HEK293 (cell line): Measurements from ENCODE around the gene CDC40.
A peak's percentile ranks its signal among the peaks of the same experiment; 100 is the strongest.

ENCODE experiments used
- CTCF ChIA-PET: fragments of 350-600 bp; formaldehyde crosslinking; extraction: SDS; loops from one replicate; lab custom pipeline; 2021; ENCODE audit warnings: antibody characterized with exemption; lab: Yijun Ruan, JAX
- POLR2A ChIA-PET: fragments of 300-600 bp; formaldehyde crosslinking; extraction: SDS; loops from one replicate; lab custom pipeline; 2020; ENCODE audit warnings: antibody characterized with exemption, inconsistent platforms; lab: Yijun Ruan, JAX
- H3K27ac ChIP-seq: fragments of 200-500 bp; sonication (Bioruptor generic); 2 replicates; pipeline ENCODE4 v1.5.1; 2014; ENCODE audit warnings: low read depth, low read length, control low read depth, inconsistent platforms; ENCODE audit errors: extremely low read depth
- H3K36me3 ChIP-seq, 2 experiments: fragments of 200-500 bp in 1 of 2; sonication (Bioruptor generic) in 1 of 2; 1 replicate in 1 of 2; 2 replicates in 1 of 2; pipeline ENCODE4 v1.5.1; 2014 to 2017; ENCODE audit warnings: inconsistent platforms in 2 of 2, low read length in 2 of 2; ENCODE audit not compliant: control insufficient read depth in 2 of 2, insufficient read depth in 1 of 2
- H3K4me1 ChIP-seq: fragments of 200-500 bp; sonication (Bioruptor generic); 2 replicates; pipeline ENCODE4 v1.5.1; 2014; ENCODE audit warnings: mild to moderate bottlenecking, low read length, inconsistent platforms; ENCODE audit not compliant: control insufficient read depth, insufficient read depth
- H3K4me3 ChIP-seq: 2 replicates; pipeline ENCODE4 v1.5.1; 2011; ENCODE audit warnings: low read depth, mild to moderate bottlenecking, control low read depth, low read length, moderate library complexity
- H3K9me3 ChIP-seq: fragments of 200-500 bp; sonication (Bioruptor generic); 2 replicates; pipeline ENCODE4 v1.5.1; 2014; ENCODE audit warnings: low read depth, low read length, inconsistent platforms; ENCODE audit not compliant: control insufficient read depth, insufficient read depth
- AEBP2 ChIP-seq: fragments of 450-650 bp; formaldehyde crosslinking; IDR thresholded peaks from 2 replicates; pipeline ENCODE4 v1.5.1; 2016; ENCODE audit warnings: missing biosample characterization, missing genetic modification characterization, borderline replicate concordance
- ATF2 ChIP-seq: fragments of 450-650 bp; formaldehyde crosslinking; IDR thresholded peaks from 2 replicates; pipeline ENCODE4 v1.5.1; 2016; ENCODE audit warnings: missing biosample characterization, missing genetic modification characterization, low read depth
- KLF17 ChIP-seq: fragments of 450-650 bp; formaldehyde crosslinking; IDR thresholded peaks from 2 replicates; pipeline ENCODE4 v1.5.1; 2016; ENCODE audit warnings: missing biosample characterization, missing genetic modification characterization
- MZF1 ChIP-seq: fragments of 450-650 bp; formaldehyde crosslinking; IDR thresholded peaks from 2 replicates; pipeline ENCODE4 v1.5.1; 2017; ENCODE audit warnings: missing biosample characterization, missing genetic modification characterization, borderline replicate concordance
- PRDM1 ChIP-seq: fragments of 450-650 bp; formaldehyde crosslinking; IDR thresholded peaks from 2 replicates; pipeline ENCODE4; 2016; ENCODE audit warnings: missing biosample characterization, missing genetic modification characterization
- WT1 ChIP-seq: fragments of 450-650 bp; formaldehyde crosslinking; IDR thresholded peaks from 2 replicates; pipeline ENCODE4 v1.5.1; 2016; ENCODE audit warnings: missing biosample characterization, missing genetic modification characterization
- ZBTB44 ChIP-seq: fragments of 450-650 bp; IDR thresholded peaks from 2 replicates; pipeline ENCODE4 v1.5.1; 2018; ENCODE audit warnings: missing biosample characterization, mild to moderate bottlenecking, missing genetic modification characterization
- ZIC2 ChIP-seq: fragments of 450-650 bp; formaldehyde crosslinking; IDR thresholded peaks from 2 replicates; pipeline ENCODE4 v1.5.1; 2016; ENCODE audit warnings: missing biosample characterization, missing genetic modification characterization
- ZNF138 ChIP-seq: fragments of 450-650 bp; formaldehyde crosslinking; IDR thresholded peaks from 2 replicates; pipeline ENCODE4 v1.5.1; 2016; ENCODE audit warnings: missing biosample characterization, missing genetic modification characterization, borderline replicate concordance
- ZNF146 ChIP-seq: fragments of 450-650 bp; formaldehyde crosslinking; IDR thresholded peaks from 2 replicates; pipeline ENCODE4 v1.5.1; 2016; ENCODE audit warnings: missing biosample characterization, missing genetic modification characterization
- ZNF16 ChIP-seq: fragments of 450-650 bp; formaldehyde crosslinking; IDR thresholded peaks from 2 replicates; pipeline ENCODE4 v1.5.1; 2016; ENCODE audit warnings: low read depth, missing biosample characterization, missing genetic modification characterization
- ZNF169 ChIP-seq: fragments of 450-650 bp; formaldehyde crosslinking; IDR thresholded peaks from 2 replicates; pipeline ENCODE4 v1.5.1; 2016; ENCODE audit warnings: missing biosample characterization, missing genetic modification characterization
- ZNF184 ChIP-seq: fragments of 450-650 bp; IDR thresholded peaks from 2 replicates; pipeline ENCODE4 v1.5.1; 2018; ENCODE audit warnings: missing biosample characterization, mild to moderate bottlenecking, missing genetic modification characterization
- ZNF266 ChIP-seq: fragments of 450-650 bp; formaldehyde crosslinking; IDR thresholded peaks from 2 replicates; pipeline ENCODE4 v1.5.1; 2016; ENCODE audit warnings: missing biosample characterization, missing genetic modification characterization, low read depth
- ZNF391 ChIP-seq: fragments of 450-650 bp; formaldehyde crosslinking; IDR thresholded peaks from 2 replicates; pipeline ENCODE4 v1.5.1; 2016; ENCODE audit warnings: low read depth, missing biosample characterization, missing genetic modification characterization, borderline replicate concordance
- ZNF518A ChIP-seq: fragments of 450-650 bp; formaldehyde crosslinking; conservative IDR thresholded peaks from 2 replicates; pipeline ENCODE4 v1.5.1; 2016; ENCODE audit warnings: low read depth, missing biosample characterization, missing genetic modification characterization
- ZNF530 ChIP-seq: fragments of 450-650 bp; formaldehyde crosslinking; IDR thresholded peaks from 2 replicates; pipeline ENCODE4 v1.5.1; 2016; ENCODE audit warnings: low read depth, missing biosample characterization, missing genetic modification characterization
- ZNF555 ChIP-seq: fragments of 450-650 bp; formaldehyde crosslinking; conservative IDR thresholded peaks from 2 replicates; pipeline ENCODE4 v1.5.1; 2017; ENCODE audit warnings: missing biosample characterization, mild to moderate bottlenecking, missing genetic modification characterization, inconsistent platforms
- ZNF621 ChIP-seq: fragments of 450-650 bp; formaldehyde crosslinking; IDR thresholded peaks from 2 replicates; pipeline ENCODE4 v1.5.1; 2017; ENCODE audit warnings: missing biosample characterization, missing genetic modification characterization
- ZNF645 ChIP-seq: fragments of 450-650 bp; formaldehyde crosslinking; IDR thresholded peaks from 2 replicates; pipeline ENCODE4; 2016; ENCODE audit warnings: missing biosample characterization, missing genetic modification characterization
- ZSCAN23 ChIP-seq: fragments of 450-650 bp; formaldehyde crosslinking; IDR thresholded peaks from 2 replicates; pipeline ENCODE4 v1.5.1; 2016; ENCODE audit warnings: missing biosample characterization, missing genetic modification characterization
- ZSCAN5A ChIP-seq: fragments of 450-650 bp; formaldehyde crosslinking; IDR thresholded peaks from 2 replicates; pipeline ENCODE4 v1.5.1; 2016; ENCODE audit warnings: missing biosample characterization, missing genetic modification characterization
- ZXDB ChIP-seq: fragments of 450-650 bp; formaldehyde crosslinking; IDR thresholded peaks from 2 replicates; pipeline ENCODE4 v1.5.1; 2016; ENCODE audit warnings: missing biosample characterization, missing genetic modification characterization

CDC40 gene

GRCh38 chr6:110180228-110181008 lies at the start of gene CDC40:
TSS of gene CDC40 (plus strand) at chr6:110180427. CDS start at chr6:110180445, 18 bp downstream.
- H3K36me3 ChIP-seq = peaks cover 0 to 15% of the 10 kb centered on the region in 2 experiments; a peak in 1 of 3 replicates
- no peaks in the 10 kb centered on the region for H3K9me3 ChIP-seq
- peak within 1 kb of the TSS; percentile 76 for H3K4me3 ChIP-seq
- peaks cover 16% of the 10 kb centered on the region for H3K4me1 ChIP-seq
- peak within 1 kb of the TSS; percentile 97 for H3K27ac ChIP-seq
- ChIA-PET CTCF (interaction anchor here (0.6 to 1.0 kb wide), 6 partner anchors 20 to 313 kb away, joined by 3 to 6 read pairs (median 4); no protein-coding TSS in a partner anchor), POLR2A (interaction anchor here (0.6 to 1.4 kb wide), 9 partner anchors 16 to 908 kb away, joined by 3 to 5 read pairs (median 4); no protein-coding TSS in a partner anchor)
- no peak for TF ChIP-seq ZNF518A (tag by site-specific recombination)
- TF ChIP-seq ZNF621 (tag by site-specific recombination) = no peak
- no peak for TF ChIP-seq MZF1 (tag by site-specific recombination)
- TF ChIP-seq WT1 (tag by site-specific recombination) = no peak
- TF ChIP-seq ZSCAN23 (tag by site-specific recombination) = no peak
- no peak for TF ChIP-seq ZNF391 (tag by site-specific recombination)
- TF ChIP-seq ATF2 = no peak
- TF ChIP-seq KLF17 (tag by site-specific recombination) = no peak
- TF ChIP-seq ZSCAN5A (tag by site-specific recombination) = no peak
- TF ChIP-seq ZNF16 (tag by site-specific recombination) = no peak
- no peak for TF ChIP-seq ZNF645 (tag by site-specific recombination)
- no peak for TF ChIP-seq ZNF169 (tag by site-specific recombination)
- TF ChIP-seq ZNF266 (tag by site-specific recombination) = no peak
- no peak for TF ChIP-seq ZNF555 (tag by site-specific recombination)
- no peak; the same call in 1 of the 2 replicates for TF ChIP-seq PRDM1 (tag by site-specific recombination)
- no peak; the same call in 1 of the 2 replicates for TF ChIP-seq ZXDB (tag by site-specific recombination)
- TF ChIP-seq AEBP2 (tag by site-specific recombination) = no peak
- no peak; the same call in 1 of the 2 replicates for TF ChIP-seq ZBTB44 (tag by site-specific recombination)
- TF ChIP-seq ZNF146 = no peak
- TF ChIP-seq ZNF138 (tag by site-specific recombination) = no peak
- TF ChIP-seq ZIC2 (tag by site-specific recombination) = no peak
- no peak for TF ChIP-seq ZNF530 (tag by site-specific recombination)
- TF ChIP-seq ZNF184 (tag by site-specific recombination) = peak; percentile 75
